ENCODE data around the gene DNM2. TPM values are rescaled to one million over a fixed set of nuclear protein-coding genes. Genes with fewer than 3 reads are reported as not detected.

DNM2 gene
- total and polyA plus RNA-seq, 9 of the 15 experiments (the other 6 are each of a cell fraction or from before 2014, with no cell fraction given), result 2.2 to 161 (median 72.6) TPM

DNA sequence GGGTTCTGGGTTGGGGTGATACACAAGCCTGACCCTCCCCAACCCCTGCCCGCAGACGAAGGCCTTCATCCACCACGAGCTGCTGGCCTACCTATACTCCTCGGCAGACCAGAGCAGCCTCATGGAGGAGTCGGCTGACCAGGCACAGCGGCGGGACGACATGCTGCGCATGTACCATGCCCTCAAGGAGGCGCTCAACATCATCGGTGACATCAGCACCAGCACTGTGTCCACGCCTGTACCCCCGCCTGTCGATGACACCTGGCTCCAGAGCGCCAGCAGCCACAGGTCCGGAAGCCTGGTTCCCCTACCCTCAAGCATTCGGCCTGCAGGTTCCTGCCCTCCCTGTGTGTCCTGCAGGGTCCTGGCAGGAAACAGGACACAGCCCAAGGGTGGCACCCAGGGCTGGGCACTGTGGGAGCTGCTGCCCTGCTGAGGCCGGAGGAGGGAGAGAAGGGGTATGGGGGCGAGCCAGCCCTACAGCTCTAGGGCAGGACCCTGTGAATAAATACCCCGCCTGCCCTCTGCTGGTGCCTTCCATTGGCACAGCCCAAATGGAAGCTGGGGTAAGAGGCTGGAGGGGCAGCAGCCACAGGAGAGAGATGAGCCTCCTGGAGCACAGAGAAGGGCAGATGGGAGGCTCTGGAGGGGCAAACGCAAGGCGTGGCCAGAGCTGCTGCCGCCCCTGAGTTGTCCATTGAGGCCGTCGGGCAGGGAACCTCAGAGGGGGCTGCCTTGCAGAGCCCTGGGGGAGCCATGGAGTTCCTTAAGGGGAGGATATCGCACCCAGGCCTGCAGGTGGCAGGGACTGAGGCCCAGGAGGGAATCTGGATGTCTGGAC is 111.3 kb downstream of the DNM2 start (continued):
- TF ChIP-seq NCOA2 (IDR thresholded peaks at IDR 0.05; ENCODE audit: partially characterized antibody in 2 of 2) (no peak), PCBP1 (IDR thresholded peaks at IDR 0.05; ENCODE audit: low read depth, low read length, poor library complexity, severe bottlenecking) (no peak), LARP7 (IDR thresholded peaks at IDR 0.05) (no peak), CTCFL (IDR thresholded peaks at IDR 0.05; ENCODE audit: borderline replicate concordance, insufficient read depth, low read depth, low read length, poor library complexity, severe bottlenecking) (peak; percentile 23), ZNF408 (CRISPR knock-in tag; IDR thresholded peaks at IDR 0.05; ENCODE audit: low read depth) (no peak), ZBTB33 (CRISPR knock-in tag; IDR thresholded peaks at IDR 0.05) (peak; percentile 100), ZZZ3 (IDR thresholded peaks at IDR 0.05) (no peak), TFAM (CRISPR knock-in tag; conservative IDR thresholded peaks at IDR 0.05) (no peak), ZNF232 (CRISPR knock-in tag; IDR thresholded peaks at IDR 0.05) (no peak), RUNX1 (IDR thresholded peaks at IDR 0.05; ENCODE audit: low read depth) (no peak), ATF3 (IDR thresholded peaks at IDR 0.05) (peak; percentile 77), ATF3 (CRISPR knock-in tag; conservative IDR thresholded peaks at IDR 0.05) (no peak), USF1 (CRISPR knock-in tag; IDR thresholded peaks at IDR 0.05) (0 out of 2 replicates have a peak, but pooled peaks have one; percentile 37), ZEB2 (IDR thresholded peaks at IDR 0.05) (no peak), FOXJ3 (CRISPR knock-in tag; IDR thresholded peaks at IDR 0.05) (no peak), SIN3B (IDR thresholded peaks at IDR 0.05; ENCODE audit: low read depth) (no peak), CREM (IDR thresholded peaks at IDR 0.05; ENCODE audit: low read depth) (peak; percentile 66; the same call in 1 of the 2 replicates), CREB1 (IDR thresholded peaks at IDR 0.05) (0 out of 2 replicates have a peak, but pooled peaks have one; percentile 13), CREB1 (CRISPR knock-in tag; IDR thresholded peaks at IDR 0.05) (peak; percentile 47; the same call in 1 of the 2 replicates)
- TF ChIP-seq, protein P1, sequence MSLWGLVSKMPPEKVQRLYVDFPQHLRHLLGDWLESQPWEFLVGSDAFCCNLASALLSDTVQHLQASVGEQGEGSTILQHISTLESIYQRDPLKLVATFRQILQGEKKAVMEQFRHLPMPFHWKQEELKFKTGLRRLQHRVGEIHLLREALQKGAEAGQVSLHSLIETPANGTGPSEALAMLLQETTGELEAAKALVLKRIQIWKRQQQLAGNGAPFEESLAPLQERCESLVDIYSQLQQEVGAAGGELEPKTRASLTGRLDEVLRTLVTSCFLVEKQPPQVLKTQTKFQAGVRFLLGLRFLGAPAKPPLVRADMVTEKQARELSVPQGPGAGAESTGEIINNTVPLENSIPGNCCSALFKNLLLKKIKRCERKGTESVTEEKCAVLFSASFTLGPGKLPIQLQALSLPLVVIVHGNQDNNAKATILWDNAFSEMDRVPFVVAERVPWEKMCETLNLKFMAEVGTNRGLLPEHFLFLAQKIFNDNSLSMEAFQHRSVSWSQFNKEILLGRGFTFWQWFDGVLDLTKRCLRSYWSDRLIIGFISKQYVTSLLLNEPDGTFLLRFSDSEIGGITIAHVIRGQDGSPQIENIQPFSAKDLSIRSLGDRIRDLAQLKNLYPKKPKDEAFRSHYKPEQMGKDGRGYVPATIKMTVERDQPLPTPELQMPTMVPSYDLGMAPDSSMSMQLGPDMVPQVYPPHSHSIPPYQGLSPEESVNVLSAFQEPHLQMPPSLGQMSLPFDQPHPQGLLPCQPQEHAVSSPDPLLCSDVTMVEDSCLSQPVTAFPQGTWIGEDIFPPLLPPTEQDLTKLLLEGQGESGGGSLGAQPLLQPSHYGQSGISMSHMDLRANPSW (CRISPR knock-in tag; IDR thresholded peaks at IDR 0.05), result no peak
